Mucosa of descending colon (tissue), 3 donors: Measurements from ENCODE around the gene RHEX. TPM values are rescaled to one million over a fixed set of nuclear protein-coding genes. Genes with fewer than 3 reads are reported as not detected.

Experiments
- ATAC-seq: fragments of 200-7000 bp; cut with Tn5 transposase; one replicate; pipeline ENCODE4 v1.9.1; 2020; ENCODE audit warnings: mild to moderate bottlenecking, moderate library complexity
- DNase-seq, 3 donors: peaks; one replicate each; pipeline ENCODE4 v3.0.0-alpha.2; 2020
- H3K36me3 ChIP-seq: fragments of 200-600 bp; one replicate; pipeline ENCODE4 v1.8.0; 2021; ENCODE audit warnings: low read depth, mild to moderate bottlenecking
- H3K4me1 ChIP-seq: fragments of 200-600 bp; one replicate; pipeline ENCODE4 v1.8.0; 2021; ENCODE audit warnings: low read depth, mild to moderate bottlenecking
- H3K4me3 ChIP-seq: fragments of 200-600 bp; one replicate; pipeline ENCODE4 v1.8.0; 2021; ENCODE audit warnings: mild to moderate bottlenecking
- H3K9me3 ChIP-seq: fragments of 200-600 bp; one replicate; pipeline ENCODE4 v1.8.0; 2021; ENCODE audit warnings: mild to moderate bottlenecking
- intact Hi-C, 2 donors: fragments of 100-400 bp; cut with DNase I in 1 of 2; cut with micrococcal nuclease in 1 of 2; formaldehyde crosslinking; loops; one replicate each; pipeline versions ENCODE4 v1.11.0 to v1.11.1; 2022; cut with DNase I, micrococcal nuclease
- total RNA-seq, 3 donors: library from RNA; stranded (reverse); fragmentation: NEBNext Ultra II Directional in 2 of 3; extraction: Animal tissue kit (Norgen Biotek cat#: 25700) in 2 of 3; gene quantifications; one replicate each; pipeline versions ENCODE4 v1.2.1 to v1.2.4, GENCODE V29; 2021 to 2023
- TF ChIP-seq, protein P1 (sequence below): fragments of 200-600 bp; IDR thresholded peaks from one replicate; pipeline ENCODE4 v1.8.0; 2022; ENCODE audit warnings: antibody characterized with exemption, mild to moderate bottlenecking
- donor health status: DM: no; HTN: no; CAD: no; lungs with moderate emphysema.
- donor health status: DM: no; HTN: no; CAD: no.
- donor health status: DM: no; HTN: yes; CAD: no.

Gene RHEX
- total RNA-seq, 3 donors from 2014 or later: 0.38 to 4.8 (median 3.9) TPM

DNA sequence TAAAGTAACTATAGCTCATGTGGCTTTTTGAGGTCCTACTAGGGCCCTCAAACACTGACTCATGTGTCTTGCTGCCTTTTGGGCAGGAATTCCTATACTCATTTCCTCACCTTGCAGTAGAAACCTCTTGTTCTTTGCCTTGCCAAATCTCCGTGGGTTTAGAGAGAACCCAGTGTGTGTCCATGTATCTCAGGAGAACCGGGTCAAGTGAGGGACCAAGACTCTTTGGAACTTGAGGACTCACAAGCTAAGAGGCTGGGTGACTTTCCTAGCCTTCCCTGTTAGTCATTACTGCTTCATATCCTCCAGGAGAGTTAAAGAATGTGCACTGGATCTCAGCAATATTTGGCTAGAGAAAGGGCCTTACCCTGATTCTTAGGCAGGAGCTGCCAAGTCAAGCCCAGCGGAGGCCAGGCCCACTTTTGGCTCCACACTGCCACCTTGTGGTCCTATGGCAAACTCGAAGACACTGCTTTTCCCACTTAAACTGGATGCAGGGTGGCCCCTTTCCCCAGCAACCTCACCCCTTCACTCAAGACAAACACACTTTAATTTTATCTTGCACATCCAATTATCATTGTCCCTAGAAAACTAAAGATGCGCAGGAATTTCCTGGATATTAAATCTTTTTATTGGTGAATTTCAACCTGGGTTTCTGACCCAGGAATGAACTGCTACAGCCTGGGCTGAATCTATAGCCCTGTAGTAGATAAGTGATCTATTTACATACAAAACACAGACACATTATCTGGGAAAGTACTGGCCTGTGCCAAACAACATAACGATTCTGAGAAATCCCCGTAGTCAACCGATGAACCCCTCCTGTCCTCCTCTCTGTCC lies 53.6 kb downstream of the RHEX start:
- no peaks in the 10 kb centered on the region for H3K9me3 ChIP-seq
- ATAC-seq (peak; percentile 91), DNase-seq (peak; percentile 70 to 84 (median 80))
- H3K4me1 ChIP-seq: no peaks in the 10 kb centered on the region
- intact Hi-C loops: loop anchor here (5.0 to 10.0 kb wide), 4 partner anchors 122 to 312 kb away; no protein-coding TSS in a partner anchor
- TF ChIP-seq, protein P1, sequence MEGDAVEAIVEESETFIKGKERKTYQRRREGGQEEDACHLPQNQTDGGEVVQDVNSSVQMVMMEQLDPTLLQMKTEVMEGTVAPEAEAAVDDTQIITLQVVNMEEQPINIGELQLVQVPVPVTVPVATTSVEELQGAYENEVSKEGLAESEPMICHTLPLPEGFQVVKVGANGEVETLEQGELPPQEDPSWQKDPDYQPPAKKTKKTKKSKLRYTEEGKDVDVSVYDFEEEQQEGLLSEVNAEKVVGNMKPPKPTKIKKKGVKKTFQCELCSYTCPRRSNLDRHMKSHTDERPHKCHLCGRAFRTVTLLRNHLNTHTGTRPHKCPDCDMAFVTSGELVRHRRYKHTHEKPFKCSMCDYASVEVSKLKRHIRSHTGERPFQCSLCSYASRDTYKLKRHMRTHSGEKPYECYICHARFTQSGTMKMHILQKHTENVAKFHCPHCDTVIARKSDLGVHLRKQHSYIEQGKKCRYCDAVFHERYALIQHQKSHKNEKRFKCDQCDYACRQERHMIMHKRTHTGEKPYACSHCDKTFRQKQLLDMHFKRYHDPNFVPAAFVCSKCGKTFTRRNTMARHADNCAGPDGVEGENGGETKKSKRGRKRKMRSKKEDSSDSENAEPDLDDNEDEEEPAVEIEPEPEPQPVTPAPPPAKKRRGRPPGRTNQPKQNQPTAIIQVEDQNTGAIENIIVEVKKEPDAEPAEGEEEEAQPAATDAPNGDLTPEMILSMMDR: peak; percentile 78
- no peaks in the 10 kb centered on the region for H3K36me3 ChIP-seq
- H3K4me3 ChIP-seq: no peak overlapping the region

GRCh38 chr1:206107168-206107544 lies 54.2 kb downstream of the RHEX start:
- H3K9me3 ChIP-seq: no peaks in the 10 kb centered on the region
- H3K4me1 ChIP-seq: no peaks in the 10 kb centered on the region
- DNase-seq: no peak
- intact Hi-C loops: loop anchor here (5.0 to 10.0 kb wide), 4 partner anchors 122 to 312 kb away; no protein-coding TSS in a partner anchor
- no peak for ATAC-seq
- no peaks in the 10 kb centered on the region for H3K36me3 ChIP-seq
- no peak overlapping the region for H3K4me3 ChIP-seq
- TF ChIP-seq, protein P1: no peak

- H3K36me3 ChIP-seq: no peaks in the 10 kb centered on the region
- H3K4me1 ChIP-seq: peaks cover 12% of the 10 kb centered on the region
- H3K9me3 ChIP-seq: no peaks in the 10 kb centered on the region
- DNase-seq (no peak), ATAC-seq (no peak)
- H3K4me3 ChIP-seq: no peak overlapping the region
- intact Hi-C loops: loop anchor here (5.0 to 10.0 kb wide), 4 partner anchors 124 to 314 kb away; no protein-coding TSS in a partner anchor
- TF ChIP-seq, protein P1: no peak
Observed at GRCh38 chr1:206108635-206109034, 55.7 kb downstream of the RHEX start.

- ATAC-seq (no peak), DNase-seq (no peak)
- Histone ChIP-seq H3K4me1 (peaks cover 12% of the 10 kb centered on the region), H3K36me3 (no peaks in the 10 kb centered on the region), H3K9me3 (no peaks in the 10 kb centered on the region), H3K4me3 (no peak overlapping the region)
- intact Hi-C loops: loop anchor here (5.0 to 10.0 kb wide), 4 partner anchors 125 to 315 kb away; no protein-coding TSS in a partner anchor
- TF ChIP-seq, protein P1: no peak
Observed at GRCh38 chr1:206109718-206110117, 56.7 kb downstream of the RHEX start.

GRCh38 chr1:206110161-206110560 lies 57.2 kb downstream of the RHEX start:
- no peak for DNase-seq
- ATAC-seq: no peak
- intact Hi-C loops: no loop called here
- peaks cover 12% of the 10 kb centered on the region for H3K4me1 ChIP-seq
- no peak overlapping the region for H3K4me3 ChIP-seq
- H3K36me3 ChIP-seq: no peaks in the 10 kb centered on the region
- TF ChIP-seq, protein P1: no peak
- H3K9me3 ChIP-seq: no peaks in the 10 kb centered on the region
